Measurements from ENCODE around the gene PPP2R2C.

PPP2R2C gene

DNA sequence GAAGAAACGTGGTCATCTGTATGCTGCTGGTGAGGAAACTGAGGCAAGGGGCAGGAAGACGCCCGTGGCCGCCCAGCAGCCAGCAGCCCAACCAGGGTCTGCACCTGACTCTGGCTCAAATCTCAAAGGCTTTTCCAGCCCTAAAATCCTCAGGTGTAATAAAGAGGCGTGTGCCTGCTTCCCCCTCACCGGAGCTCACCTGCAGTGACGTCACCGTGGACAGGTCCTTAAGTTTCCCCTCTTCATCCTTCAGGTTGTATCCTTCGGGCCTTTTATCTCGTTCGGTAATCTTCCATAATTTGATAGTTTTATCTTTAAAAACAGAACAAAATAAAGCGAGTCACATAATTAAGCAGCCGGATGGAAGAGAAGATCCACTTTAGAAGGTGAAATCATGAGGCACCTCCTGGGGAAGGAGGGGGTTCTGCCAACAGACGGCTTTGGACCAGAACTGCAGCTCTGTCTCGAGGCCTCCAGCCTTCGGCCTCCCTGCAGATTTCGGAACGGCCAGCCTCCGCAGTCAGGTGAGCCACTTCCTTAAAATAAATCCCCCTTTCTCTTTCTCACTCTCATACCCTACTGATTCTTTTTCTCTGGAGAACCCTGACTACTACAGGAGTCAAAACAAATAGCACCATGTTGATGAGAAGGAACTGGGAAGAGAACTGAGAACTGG is 96.7 kb downstream of the PPP2R2C start:
- DNase-seq, result no peak

DNA sequence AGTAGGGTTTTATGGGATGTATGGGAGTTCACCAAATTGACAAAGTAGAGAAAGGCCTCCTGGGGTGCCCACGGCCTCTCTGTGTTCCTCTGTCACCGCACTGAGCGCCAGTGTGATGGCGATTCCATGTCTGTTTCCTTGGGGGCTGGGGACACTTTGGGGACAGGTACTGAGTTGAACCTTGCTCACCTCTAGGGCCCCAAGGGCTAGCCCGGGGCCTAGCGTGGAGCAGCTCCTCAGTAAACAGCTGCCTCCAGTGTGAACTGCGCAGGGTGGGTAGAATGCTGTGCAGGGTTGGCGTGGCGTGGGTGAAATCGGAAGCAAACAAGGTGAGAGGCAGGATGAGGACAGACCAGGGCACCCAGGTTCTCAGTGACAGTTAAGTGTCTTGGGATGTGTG is 97.8 kb downstream of the PPP2R2C start:
- DNase-seq, result no peak

DNA sequence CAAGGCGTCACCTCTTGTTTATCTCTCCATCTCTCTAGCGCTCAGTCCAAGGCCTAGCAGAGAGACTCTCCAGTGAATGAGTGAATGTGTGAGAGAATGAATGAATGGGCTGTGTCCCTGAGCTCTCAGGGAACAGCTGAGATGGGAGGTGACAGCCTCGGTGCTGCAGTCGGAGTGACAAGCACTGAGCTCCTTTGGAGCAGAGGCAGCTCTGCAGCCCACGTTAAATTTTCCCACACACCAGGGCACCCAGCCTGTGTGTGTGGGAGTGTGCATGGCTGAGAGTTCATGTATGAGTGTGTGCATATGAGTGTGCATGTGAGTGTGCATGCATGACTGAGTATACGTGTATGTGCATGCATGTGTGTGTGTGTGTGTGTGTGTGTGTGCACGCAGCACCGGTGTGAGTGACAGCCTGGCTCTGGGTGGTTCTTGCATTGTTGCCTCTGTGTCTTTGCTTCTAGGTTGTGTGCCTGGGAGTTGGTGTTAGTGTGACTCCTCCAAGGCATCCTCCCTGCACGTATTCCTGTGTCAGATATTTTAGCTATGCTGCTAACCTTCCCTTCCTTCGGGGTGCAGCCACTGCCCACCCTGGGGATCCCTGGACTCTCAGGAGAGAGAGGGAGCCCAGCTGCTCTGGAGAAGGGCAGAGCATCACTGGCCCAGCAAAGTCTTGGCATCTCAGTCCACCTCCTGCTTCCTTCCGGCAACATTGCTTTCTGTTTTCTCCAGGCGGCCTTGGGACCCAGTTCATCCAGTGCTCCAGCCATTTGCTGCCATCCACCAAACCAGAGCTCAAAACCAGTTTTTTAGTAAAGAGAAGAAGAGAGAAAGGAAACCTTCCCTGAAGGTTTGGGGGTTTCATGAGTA is 98.6 kb downstream of the PPP2R2C start:
- DNase-seq, result no peak

DNA sequence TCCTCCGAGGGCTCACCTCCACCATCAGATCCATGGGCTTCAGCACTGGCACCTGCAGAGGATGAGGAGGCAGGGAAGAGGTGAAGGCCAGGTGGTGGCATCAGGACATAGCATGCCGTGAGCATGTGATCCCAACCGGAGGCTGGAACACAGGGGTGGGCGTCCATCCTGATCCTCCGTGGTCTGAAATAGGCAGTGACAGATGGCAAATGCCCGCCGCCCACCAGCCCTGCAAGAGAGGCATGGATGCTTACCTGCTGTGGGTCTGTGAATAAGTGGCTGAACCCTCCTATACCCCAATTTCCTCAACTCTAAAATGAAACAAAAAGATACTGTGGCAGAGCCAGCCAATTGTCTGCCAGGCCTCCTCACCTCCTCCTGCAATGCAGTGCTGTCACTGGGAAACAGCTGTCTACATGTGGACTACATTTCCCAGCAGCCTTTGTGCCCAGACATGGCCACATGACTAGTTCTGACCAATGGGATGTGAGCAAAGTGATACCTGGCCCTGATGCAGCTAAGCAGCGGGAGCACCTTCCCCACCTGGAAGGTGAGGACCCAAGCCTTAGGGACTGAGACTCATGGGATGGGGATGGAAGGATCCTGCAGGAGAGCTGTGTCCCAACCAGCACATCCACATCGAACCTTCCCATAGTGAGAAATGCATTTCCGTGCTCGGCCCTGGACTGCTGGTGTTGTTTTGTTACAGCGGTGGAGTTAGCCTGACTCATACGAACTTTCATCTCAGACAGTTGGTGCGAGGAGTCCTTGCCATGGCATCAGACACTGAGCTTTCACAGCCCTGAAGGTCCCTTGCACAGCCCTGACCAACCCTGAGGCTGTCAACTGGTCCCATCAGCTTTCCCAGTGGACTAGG is 99.5 kb downstream of the PPP2R2C start:
- DNase-seq, result peak; percentile 3 to 9

DNA sequence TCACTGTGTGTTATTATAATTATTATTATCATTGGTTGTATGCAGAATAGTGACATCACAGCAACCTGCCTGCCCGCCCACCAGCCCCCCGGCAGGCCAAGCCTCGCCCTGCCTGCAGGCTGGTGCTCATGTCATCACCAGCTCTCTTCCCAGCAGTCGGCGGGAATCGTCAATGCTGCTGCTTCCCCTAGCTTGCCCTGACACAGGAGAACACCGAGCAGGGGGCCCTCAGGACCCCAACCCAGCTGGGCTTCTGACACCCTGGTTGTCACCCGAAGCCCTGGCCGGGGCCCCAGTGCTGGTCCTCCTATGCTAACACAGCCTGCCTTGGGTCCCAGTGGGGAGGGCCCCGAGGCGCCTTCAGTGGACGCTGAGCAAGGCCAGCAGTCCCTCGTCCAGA is 100.6 kb downstream of the PPP2R2C start:
- no peak for DNase-seq

DNA sequence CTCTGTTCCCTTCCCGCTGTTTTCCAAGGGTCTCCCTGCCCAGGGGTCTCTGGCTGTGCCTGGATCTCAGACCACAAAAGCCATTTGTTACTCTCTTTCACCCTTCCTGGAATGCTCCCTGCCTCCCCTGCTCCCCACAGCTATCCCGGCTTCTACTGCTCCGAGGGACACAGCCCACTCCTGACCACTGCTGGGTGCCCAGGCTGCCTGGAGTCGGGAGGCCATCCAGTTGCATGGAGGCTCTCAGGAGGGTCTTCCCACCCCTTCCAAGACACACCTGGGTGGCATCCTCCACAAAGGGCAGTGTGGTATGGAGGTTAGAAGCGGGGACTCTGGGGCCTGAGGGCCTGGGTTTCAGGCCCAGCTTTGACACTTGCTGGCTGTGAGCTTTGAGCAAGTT is 101.1 kb downstream of the PPP2R2C start:
- no peak for DNase-seq

DNA sequence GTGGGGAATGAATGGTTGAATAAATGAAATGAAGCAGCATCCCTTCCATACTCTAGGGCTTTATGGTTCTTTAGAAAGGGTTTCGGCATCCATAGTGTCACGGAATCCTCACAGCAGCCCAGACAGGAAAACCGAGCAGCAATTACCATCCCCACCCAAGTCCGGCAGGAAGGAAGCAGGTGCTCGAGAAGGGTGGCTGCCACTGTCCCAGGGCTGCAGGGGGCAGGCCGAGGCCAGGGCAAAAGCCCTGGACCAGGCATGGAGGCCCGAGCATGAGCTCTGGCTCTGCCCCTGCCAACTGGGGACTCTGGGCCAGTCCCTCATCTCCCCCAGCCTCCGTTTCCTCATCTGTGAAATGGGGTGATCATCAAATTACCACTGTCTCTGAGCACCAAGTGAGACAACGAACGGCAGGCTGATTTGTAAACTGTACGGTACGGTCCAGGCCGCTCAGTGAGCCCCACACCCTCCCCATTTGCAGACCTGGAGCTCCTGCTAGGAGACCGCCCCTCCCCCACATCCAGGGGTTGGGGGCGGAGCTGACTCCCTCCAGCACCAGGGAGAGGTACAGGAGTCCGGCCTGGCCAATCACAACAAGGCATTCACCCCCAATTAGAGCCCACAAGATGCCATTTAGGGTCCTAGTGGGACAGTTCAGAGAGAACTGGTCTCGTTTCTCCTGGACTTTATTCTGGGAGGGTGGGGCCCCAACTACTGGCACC is 102.3 kb downstream of the PPP2R2C start:
- DNase-seq, result no peak

DNA sequence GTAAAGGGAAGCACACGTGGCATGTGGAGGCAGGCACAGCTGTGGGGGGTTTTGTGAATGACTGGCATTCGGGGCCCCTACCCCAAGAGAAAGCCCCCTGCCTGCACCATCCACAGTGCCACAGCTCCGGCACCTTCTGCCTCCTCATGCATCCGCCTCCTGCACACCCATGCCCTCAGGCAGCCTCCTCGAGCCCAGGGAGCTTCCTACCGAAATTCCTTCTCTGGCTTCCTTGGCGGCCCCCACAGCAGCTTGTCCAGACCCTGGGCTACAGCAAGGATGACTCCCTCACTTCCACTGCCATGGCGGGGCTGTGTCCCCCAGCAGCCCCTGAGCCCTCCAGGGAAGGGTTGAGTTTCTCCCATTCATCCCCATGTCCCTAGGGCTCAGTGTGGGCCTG is 102.9 kb downstream of the PPP2R2C start:
- no peak for DNase-seq

DNA sequence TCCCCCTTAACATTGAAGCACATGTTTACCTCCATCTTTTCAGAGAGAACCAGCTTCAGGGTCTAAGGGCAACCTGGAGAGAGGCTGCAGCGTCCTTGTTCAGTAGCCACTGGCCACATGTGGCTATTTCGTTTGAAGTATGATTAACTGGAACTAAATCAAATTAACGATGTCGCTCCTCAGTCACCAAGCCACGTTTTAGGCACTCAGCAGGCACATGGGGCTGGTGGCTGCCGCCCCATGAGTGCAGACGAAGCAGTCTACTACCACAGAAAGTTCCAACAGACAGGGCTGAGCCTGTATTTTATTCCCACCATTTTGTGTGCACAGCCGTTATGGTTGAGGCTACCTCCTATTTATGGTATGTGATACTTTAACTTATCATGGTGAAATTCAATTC is 103.4 kb downstream of the PPP2R2C start:
- DNase-seq, result no peak

DNA sequence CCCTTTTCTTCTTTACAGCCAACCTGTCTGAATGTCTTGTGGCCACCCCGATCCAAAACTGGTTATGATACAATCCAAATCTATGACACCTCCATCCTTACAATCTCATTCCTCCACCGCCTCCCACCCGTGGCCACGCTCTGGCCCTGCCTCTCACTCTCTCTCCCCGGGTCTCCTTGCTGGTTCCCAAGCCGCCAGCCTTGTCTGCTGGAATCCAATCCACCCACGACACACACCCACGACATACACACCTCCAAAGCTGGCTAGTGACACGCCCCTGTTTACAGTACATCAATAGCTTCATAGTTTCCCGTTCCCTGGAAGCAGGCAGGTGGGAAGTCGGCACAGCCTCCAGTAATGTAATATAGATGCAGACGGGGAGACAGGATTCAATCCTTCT is 103.8 kb downstream of the PPP2R2C start:
- no peak for DNase-seq

DNA sequence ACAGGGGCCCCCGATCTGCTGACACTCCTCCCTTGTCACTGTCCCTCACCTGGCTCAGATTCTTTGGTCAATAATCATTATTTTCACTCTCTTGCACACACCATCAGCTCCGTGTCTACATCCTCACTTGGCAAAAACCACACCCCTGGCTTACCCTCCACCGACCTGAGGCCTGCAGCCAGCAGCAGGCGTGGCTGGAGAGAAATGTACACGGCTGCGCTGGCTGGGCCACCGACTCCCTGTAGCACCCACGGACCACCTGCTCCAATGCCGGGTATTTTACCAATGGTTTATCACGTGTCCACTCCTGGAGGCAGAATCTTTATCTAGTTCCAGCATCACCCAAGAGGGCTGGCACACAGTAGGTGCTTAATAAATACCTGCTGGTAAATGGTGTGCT is 104.3 kb downstream of the PPP2R2C start:
- no peak for DNase-seq

DNA sequence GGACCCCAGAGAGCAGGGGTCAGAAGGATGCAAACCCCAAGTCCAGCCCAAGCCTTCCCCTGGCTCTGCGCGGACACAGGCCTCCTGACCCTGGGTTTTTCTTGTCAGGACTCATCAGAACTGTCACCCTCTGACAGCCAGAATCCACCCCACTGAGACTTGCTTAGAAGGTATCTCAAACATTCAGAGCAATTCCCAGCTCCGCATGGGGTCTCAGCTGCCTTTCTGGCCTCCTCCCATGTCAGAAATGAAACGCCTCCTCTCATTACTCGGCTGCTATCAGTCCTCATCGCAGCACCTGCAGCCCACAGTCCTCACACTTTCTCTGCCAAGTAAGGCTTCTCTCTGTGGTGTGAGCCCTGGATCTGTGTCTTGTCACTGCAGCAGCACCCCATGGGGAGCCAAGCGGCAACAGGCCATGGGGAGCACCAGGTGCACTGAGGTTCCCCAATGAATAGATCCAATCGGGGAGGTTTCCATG is 105.0 kb downstream of the PPP2R2C start:
- no peak for DNase-seq

DNA sequence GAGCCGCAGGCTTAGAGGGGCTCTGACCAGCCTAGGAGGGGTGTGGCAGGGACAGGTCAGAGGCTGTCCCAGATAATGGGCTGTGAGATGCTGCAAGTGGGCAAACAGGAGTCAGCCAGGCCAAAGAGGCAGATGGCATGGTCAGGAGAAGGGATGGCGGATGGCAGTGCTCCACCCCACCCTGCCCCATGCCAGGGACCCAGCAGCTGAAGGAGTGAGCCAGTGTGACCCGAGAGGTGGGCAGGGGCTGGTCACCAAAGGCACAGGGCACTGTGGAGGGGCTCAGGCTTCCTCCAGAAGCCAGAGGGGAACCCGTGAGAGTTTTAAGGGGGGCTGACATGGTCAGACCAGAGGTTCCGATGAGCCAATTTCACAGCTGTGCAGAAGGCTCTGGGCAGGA is 105.8 kb downstream of the PPP2R2C start:
- DNase-seq, result no peak

DNA sequence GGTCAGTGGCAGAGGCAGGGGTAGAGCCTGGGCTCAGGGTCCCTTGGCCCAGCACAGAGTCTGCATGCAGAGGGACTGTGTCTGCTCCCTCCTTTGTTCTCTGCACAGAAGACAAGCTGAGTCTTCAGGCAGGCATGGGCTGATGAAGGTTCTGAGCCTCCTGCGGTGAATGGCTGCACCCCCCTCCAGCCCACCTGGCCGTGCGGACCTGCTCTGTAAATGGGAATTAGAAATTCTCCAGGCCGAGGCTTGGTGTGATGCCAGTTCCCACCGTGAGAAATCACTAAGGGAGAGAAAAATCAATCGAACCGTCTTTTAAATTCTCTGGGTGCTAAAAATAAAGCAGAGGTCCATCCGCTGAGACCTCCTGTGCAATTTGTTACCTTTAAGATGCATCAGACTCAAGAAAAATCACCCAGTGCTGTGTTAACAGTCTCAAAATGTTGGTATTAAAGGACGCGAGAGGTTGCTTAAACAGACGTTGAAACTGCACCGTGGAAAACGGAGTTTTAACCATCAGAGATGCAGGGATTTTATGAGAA is 106.8 kb downstream of the PPP2R2C start:
- DNase-seq, result no peak

DNA sequence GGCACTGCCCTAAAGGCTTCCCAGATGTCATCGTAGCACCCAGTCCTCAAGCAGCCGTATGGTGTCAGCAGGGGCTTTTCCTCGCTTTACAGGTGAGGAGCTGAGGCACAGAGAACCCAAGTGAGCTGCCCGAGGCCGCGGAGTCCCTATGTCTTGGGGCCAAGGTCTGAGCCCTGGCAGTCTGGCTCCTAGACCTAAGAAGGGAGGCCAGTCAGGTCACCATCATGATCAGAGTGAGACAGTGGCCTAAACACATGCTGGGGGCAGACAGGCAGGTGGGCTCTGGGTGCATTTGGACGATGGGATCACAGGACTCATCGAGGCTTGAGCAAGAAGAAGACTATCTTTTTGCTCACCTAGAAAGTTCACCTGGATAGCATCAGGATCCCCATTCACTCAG is 107.8 kb downstream of the PPP2R2C start:
- DNase-seq, result no peak

DNA sequence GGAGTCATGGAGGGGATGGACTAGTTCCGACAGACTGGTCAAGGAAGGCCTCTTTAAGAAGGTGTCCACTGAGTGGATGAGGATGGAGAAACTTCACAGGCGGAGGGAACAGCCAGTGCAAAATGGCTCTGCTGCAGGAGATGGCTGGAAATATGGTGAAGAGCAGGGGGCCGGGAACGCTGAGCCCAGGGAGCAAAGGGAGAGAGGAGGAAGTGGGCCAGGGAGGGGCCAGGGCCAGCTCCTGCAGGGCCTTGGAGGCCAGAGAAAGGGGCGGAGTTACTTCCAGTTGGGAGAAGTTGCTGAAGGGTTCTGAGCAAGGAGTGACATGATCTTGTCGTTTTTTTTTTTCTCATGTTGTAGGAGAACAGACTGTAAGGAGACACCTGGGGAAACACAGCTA is 108.3 kb downstream of the PPP2R2C start:
- DNase-seq, result no peak

DNA sequence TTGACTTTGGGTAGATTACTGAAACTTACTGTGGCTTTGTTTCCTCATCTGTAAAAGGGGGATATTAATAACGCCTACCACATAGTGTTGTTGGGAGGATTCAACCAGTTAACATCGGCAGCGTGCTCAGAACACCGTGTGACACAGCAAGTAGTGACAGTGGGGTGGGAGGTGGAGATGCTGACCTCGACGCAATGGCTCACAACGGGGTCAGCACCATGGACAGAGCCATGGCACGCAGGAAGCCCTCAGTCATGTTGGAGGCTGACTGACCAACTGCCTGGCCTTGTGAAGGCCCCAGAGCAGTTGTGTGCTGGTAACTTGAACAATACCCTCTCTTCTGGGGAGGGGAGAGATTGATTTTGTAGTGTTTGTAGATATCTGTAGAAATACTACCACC is 109.5 kb downstream of the PPP2R2C start:
- DNase-seq, result no peak

DNA sequence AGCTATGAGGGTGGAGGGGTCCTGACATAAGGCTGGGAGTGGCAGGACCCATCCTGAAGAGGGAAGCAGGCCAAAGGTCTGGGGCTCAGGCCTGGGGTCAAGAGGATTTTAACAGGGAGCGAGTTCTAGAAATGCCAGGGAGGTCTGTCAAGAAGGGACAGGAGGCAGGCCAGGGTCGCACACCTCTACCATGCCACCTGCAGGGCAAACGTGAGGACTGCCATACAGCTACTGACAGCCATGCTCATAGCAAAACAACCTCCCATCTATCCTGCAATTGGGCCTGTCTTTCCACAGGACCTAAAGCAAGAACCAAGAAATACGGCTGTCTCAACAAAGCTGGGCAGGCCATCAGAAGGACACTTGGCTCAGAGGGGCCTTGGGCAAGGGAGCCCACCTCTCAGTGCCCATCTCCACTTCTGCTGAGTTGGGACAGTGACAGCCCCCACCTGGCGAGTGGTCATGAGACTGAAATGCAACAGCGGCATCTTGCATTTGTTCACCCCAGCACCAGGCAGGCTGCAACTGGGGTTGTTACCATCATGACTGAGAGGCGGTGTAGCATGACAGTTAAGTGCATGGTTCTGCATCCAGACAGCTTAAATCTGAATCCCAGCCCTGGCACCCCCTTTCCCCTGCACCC is 110.0 kb downstream of the PPP2R2C start:
- DNase-seq, result no peak

DNA sequence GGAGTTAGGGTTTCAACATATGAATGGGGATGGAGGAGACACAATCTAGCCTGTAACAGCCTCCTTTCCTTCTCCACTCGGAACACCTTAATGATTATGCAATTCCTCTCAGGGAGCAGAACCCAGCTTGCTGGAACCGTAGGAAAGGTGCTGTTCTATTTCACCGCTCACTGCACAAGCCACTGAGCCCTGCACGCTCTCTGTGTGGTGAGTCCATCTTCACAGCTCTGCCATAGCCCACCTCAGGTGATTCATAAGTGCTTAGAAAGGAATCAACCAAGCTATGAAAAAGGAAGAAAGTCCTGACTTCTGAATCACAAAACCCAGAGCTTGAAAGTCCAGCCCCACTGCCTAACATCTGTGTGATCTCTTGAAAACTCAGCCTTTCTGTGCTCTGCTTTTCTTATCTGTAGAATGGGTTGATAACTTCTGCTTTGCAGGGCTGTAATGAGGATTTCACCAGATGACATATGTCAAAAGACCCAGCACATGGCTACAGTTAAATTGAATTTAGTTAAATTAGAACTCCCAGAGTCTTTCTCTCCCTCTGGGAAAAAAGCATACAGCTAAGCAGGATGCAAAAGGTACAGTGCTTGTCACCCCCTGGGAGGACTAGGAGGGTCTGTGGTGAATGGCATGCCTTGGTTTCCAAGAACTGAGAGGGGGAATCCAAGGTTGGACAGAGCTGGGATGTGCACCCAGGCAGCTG is 111.2 kb downstream of the PPP2R2C start:
- no peak for DNase-seq

DNA sequence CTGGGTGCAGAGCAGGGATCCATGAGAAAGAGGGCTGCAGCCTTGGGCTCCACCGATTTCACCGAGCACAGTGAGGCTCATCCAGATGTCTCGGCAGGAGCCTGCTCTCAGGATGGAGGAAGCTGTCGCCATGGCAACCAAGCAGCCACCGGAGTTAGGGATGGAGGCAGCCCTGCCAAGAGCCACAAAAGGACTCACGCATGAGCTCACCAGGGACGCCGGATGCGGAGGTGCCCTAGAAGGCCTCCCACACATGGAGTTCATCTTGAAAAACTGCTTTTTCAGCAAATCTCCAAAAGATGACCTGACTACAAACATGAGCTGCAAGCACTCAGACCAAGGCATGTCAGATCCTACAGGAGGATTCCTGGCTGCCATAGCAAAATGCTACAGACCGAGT is 112.0 kb downstream of the PPP2R2C start:
- DNase-seq, result no peak
